NCI-H1694 (cell line): ENCODE data around the gene MAP3K5.
A peak's percentile ranks its signal among the peaks of the same experiment; 100 is the strongest.
"Not testable (repeated sequence)": the region's sequence is repeated elsewhere in the genome, so short reads cannot be mapped to it uniquely, and the experiment has no call there.

Source experiments
- DNase-seq: peaks from one replicate; lab custom pipeline; 2025; lab: John Stamatoyannopoulos, UW

Gene MAP3K5

GRCh38 chr6:136607932-136608772 lies 184.1 kb downstream of the MAP3K5 start:
- DNase-seq: peak; percentile 47

GRCh38 chr6:136607204-136607931 lies 184.9 kb downstream of the MAP3K5 start:
- peak; percentile 16 for DNase-seq

- no peak for DNase-seq
Observed at GRCh38 chr6:136604928-136605510, 187.3 kb downstream of the MAP3K5 start.

GRCh38 chr6:136604328-136604825 lies 187.9 kb downstream of the MAP3K5 start:
- no peak for DNase-seq

GRCh38 chr6:136600818-136601217 lies 191.5 kb downstream of the MAP3K5 start:
- DNase-seq: no peak

- DNase-seq: no peak
Observed at GRCh38 chr6:136599329-136600011, 192.8 kb downstream of the MAP3K5 start.

GRCh38 chr6:136598048-136598447 lies 194.2 kb downstream of the MAP3K5 start:
- no peak for DNase-seq

GRCh38 chr6:136594671-136595070 lies 197.6 kb downstream of the MAP3K5 start:
- DNase-seq: no peak

GRCh38 chr6:136593748-136594490 lies 198.4 kb downstream of the MAP3K5 start:
- DNase-seq: no peak

- no peak for DNase-seq
Observed at GRCh38 chr6:136592930-136593673, 199.2 kb downstream of the MAP3K5 start.

- no peak for DNase-seq
Observed at GRCh38 chr6:136591617-136592016, 200.7 kb downstream of the MAP3K5 start.

GRCh38 chr6:136590846-136591245 lies 201.4 kb downstream of the MAP3K5 start:
- not testable (repeated sequence) for DNase-seq

- DNase-seq: no peak
Observed at GRCh38 chr6:136587527-136587926, 204.8 kb downstream of the MAP3K5 start.

GRCh38 chr6:136586295-136586694 lies 206.0 kb downstream of the MAP3K5 start:
- DNase-seq: no peak

- not testable (repeated sequence) for DNase-seq
Observed at GRCh38 chr6:136585523-136585922, 206.8 kb downstream of the MAP3K5 start.

GRCh38 chr6:136584290-136584689 lies 208.0 kb downstream of the MAP3K5 start:
- DNase-seq: not testable (repeated sequence)

- no peak for DNase-seq
Observed at GRCh38 chr6:136582711-136583471, 209.4 kb downstream of the MAP3K5 start.

GRCh38 chr6:136579800-136580199 lies 212.5 kb downstream of the MAP3K5 start:
- no peak for DNase-seq

GRCh38 chr6:136576821-136577220 lies 215.5 kb downstream of the MAP3K5 start:
- no peak for DNase-seq

- DNase-seq: no peak
Observed at GRCh38 chr6:136571496-136571895, 220.8 kb downstream of the MAP3K5 start.
